GM19099 (cell line): Measurements from ENCODE around the gene ARID1B.

Source experiments
- POLR2A ChIP-seq: IDR thresholded peaks from 3 replicates; pipeline ENCODE4 v1.6.1; 2011; ENCODE audit warnings: low read depth; ENCODE audit not compliant: insufficient read length; ENCODE audit errors: extremely low read depth

ARID1B gene

DNA sequence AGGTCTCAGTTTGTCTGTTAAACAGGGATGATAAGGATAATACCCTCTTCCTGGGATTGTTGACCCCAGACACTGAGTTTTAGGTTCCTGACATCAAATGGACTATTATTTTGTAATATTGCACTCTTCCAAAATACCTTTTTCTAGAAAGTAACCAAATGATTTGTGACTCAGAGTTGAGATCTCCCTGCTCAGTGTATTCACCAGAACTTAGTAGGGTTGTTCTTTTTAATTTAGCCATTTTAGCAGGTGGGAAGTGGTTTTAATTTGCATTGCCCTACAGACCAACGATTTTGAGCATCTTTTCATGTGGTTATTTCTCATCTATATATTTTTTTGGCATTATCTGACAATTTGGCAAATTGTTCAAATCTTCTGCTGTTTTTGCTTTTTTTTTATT, 471.1 kb downstream of the ARID1B start:
- no peak for TF ChIP-seq POLR2A

GRCh38 chr6:157249826-157250225, 472.6 kb downstream of the ARID1B start:
- no peak for TF ChIP-seq POLR2A

DNA sequence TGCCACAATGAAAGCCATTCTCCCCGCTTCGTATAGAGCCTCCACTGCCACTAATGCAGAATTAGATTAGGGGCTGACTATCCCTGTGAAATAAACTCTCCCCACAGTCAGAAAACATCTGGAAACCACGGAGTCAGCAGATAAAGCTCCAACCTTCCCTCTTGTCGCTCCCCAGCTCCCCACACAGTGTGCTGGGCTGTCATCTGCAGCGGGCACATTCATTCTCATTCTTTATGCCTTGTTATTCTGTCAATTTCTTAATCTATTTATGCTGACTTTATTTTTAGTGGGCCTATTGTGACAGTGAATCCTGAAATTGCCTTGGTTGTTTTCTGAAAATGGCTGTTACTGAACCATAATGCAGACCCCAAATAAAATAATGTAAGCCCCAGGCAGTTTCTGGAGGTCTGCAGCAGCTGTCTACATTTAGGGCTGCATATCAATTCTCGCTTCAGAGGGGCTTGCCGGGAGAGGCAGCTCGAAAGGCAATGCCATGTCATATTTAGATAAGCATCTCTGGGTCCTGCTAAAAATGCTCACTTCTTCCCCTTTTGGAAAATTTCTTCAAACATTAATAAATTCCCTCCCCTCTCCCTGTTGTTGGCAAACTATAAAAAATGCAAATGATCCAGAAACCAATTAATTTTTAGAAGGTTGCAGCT, 474.5 kb downstream of the ARID1B start:
- no peak for TF ChIP-seq POLR2A

DNA sequence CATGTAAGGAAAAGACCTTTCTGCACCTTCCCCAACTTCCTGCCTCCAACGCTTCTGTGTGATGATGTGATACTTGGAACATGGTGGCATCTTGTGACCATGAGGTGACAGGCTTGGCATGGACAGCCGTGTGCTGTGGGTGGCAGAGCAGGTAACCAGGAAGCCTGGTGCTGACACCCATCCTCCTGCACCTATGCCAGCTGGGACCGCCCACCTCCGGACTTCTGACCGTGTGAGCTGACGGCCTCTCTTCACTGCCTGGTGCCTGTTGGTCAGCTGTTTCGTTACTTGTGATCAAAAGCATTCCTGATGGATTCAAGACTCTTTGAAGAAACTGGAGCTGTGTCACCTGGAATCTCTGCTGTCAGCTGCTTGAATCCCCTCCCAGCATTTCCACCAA, 475.8 kb downstream of the ARID1B start:
- no peak for TF ChIP-seq POLR2A

- no peak for TF ChIP-seq POLR2A
Measured at GRCh38 chr6:157253699-157254098, 476.5 kb downstream of the ARID1B start.

- TF ChIP-seq POLR2A: no peak
Measured at GRCh38 chr6:157254538-157254937, 477.4 kb downstream of the ARID1B start.

- no peak for TF ChIP-seq POLR2A
Measured at GRCh38 chr6:157255079-157255478, 477.9 kb downstream of the ARID1B start.

GRCh38 chr6:157258878-157259277, 481.7 kb downstream of the ARID1B start:
- no peak for TF ChIP-seq POLR2A

GRCh38 chr6:157259443-157259842, 482.3 kb downstream of the ARID1B start:
- TF ChIP-seq POLR2A: no peak
